GM23338 (cell line): ENCODE results near the gene NTM.

Experiments used
- POLR2AphosphoS5 ChIP-seq: IDR thresholded peaks from 2 replicates; pipeline ENCODE4 v1.6.1; 2016; ENCODE audit warnings: antibody characterized with exemption, low read depth
- TF ChIP-seq, protein P1 (sequence below), 2 experiments: fragments of 200-600 bp in 1 of 2; sonication (generic) in 1 of 2; conservative IDR thresholded peaks; 2 replicates each; pipeline versions ENCODE4 v1.5.1 to v1.6.1; 2016 to 2017; ENCODE audit warnings: antibody characterized with exemption in 2 of 2, low read depth in 2 of 2, mild to moderate bottlenecking in 2 of 2, moderate library complexity in 1 of 2

GRCh38 chr11:131840545-131840944 is 470.1 kb downstream of the NTM start:
- TF ChIP-seq, protein P1, sequence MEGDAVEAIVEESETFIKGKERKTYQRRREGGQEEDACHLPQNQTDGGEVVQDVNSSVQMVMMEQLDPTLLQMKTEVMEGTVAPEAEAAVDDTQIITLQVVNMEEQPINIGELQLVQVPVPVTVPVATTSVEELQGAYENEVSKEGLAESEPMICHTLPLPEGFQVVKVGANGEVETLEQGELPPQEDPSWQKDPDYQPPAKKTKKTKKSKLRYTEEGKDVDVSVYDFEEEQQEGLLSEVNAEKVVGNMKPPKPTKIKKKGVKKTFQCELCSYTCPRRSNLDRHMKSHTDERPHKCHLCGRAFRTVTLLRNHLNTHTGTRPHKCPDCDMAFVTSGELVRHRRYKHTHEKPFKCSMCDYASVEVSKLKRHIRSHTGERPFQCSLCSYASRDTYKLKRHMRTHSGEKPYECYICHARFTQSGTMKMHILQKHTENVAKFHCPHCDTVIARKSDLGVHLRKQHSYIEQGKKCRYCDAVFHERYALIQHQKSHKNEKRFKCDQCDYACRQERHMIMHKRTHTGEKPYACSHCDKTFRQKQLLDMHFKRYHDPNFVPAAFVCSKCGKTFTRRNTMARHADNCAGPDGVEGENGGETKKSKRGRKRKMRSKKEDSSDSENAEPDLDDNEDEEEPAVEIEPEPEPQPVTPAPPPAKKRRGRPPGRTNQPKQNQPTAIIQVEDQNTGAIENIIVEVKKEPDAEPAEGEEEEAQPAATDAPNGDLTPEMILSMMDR (conservative IDR thresholded peaks at IDR 0.05; ENCODE audit: low read depth in 2 of 2), result no peak
- TF ChIP-seq POLR2AphosphoS5, result no peak
